Neural progenitor cell (in vitro differentiated cells): ENCODE measurements around the gene GFOD1.

Source experiments
- EZH2phosphoT487 ChIP-seq: fragments of 200-600 bp; sonication (generic); IDR thresholded peaks from 2 replicates; pipeline ENCODE4 v1.6.1; 2017; ENCODE audit warnings: antibody characterized with exemption
- TF ChIP-seq, protein P1 (sequence below): fragments of 200-600 bp; sonication (generic); IDR thresholded peaks from 2 replicates; pipeline ENCODE4 v1.5.1; 2017; ENCODE audit warnings: antibody characterized with exemption, mild to moderate bottlenecking

DNA sequence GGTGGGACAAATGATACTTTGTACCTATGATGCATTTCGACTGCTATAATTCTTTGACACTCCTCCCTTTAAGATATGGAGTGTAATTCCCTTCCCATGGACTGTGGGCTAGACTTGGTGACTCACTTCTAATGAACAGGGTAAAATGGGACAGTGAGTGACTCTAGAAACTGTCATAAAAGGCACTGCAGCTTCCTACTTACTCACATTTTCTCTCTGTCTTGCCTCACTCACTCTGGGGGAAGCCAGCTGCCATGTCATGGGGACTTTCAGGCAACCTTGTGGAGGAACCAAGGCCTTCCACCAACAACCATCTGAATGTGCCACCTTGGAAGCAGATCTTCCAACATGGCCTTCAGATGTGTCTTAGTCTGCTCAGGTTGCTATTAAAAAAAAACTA is 12.9 kb upstream of the GFOD1 start:
- TF ChIP-seq, protein P1, sequence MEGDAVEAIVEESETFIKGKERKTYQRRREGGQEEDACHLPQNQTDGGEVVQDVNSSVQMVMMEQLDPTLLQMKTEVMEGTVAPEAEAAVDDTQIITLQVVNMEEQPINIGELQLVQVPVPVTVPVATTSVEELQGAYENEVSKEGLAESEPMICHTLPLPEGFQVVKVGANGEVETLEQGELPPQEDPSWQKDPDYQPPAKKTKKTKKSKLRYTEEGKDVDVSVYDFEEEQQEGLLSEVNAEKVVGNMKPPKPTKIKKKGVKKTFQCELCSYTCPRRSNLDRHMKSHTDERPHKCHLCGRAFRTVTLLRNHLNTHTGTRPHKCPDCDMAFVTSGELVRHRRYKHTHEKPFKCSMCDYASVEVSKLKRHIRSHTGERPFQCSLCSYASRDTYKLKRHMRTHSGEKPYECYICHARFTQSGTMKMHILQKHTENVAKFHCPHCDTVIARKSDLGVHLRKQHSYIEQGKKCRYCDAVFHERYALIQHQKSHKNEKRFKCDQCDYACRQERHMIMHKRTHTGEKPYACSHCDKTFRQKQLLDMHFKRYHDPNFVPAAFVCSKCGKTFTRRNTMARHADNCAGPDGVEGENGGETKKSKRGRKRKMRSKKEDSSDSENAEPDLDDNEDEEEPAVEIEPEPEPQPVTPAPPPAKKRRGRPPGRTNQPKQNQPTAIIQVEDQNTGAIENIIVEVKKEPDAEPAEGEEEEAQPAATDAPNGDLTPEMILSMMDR, result no peak
- TF ChIP-seq EZH2phosphoT487, result no peak
